ENCODE data around the gene FAM111B.
A peak's percentile ranks its signal among the peaks of the same experiment; 100 is the strongest.
"Not testable (repeated sequence)": the region's sequence is repeated elsewhere in the genome, so short reads cannot be mapped to it uniquely, and the experiment has no call there.

The FAM111B gene

DNA sequence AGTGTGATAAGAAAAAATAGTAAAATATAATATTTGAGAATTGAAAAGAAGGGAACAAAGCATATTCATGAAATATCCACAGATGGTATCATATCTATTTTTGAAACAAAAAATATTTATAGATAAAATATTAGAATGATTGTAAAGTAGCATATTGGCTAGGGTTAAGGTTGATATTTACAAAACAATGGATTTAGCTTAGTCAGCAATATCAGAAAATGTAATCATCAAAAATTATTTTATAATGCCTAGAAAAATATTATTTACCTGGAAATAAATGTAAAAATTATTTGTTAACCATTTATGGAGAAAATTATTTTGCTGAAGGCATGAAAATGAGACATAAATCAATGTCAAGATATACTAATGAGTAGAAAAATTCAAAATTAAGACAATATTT lies 12.8 kb downstream of the FAM111B start:
- in situ Hi-C loops (cut with HindIII; ENCODE audit: low sequenced_read_pairs) = no loop called here
- no peak overlapping the region for H3K4me3 ChIP-seq (ENCODE audit: low read depth, low read length)
- TF ChIP-seq CTCF (IDR thresholded peaks at IDR 0.05; ENCODE audit: low read depth, low read length, missing control alignments) = no peak
- no peak for DNase-seq (ENCODE audit: low read depth)

- in situ Hi-C loops (cut with HindIII; ENCODE audit: low sequenced_read_pairs) = no loop called here
- peak; percentile 100 for TF ChIP-seq CTCF (IDR thresholded peaks at IDR 0.05; ENCODE audit: low read depth, low read length, missing control alignments)
- DNase-seq (ENCODE audit: low read depth) = peak; percentile 53
- no peak overlapping the region for H3K4me3 ChIP-seq (ENCODE audit: low read depth, low read length)
Observed at GRCh38 chr11:59135648-59136461, 28.8 kb downstream of the FAM111B start.

DNA sequence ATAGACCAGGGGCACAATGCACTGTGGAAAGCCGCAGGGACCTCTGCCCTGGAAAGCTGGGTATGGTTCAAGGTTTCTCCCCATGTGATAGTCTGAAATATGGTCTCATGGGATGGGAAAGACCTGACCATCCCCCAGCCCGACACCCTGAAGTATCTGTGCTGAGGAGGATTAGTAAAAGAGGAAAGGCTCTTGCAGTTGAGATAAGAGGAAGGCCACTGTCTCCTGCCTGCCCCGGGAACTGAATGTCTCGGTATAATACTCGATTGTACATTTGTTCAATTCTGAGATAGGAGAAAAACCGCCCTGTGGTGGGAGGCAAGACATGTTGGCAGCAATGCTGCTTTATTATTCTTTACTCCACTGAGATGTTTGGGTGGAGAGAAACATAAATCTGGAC lies 29.5 kb downstream of the FAM111B start:
- H3K4me3 ChIP-seq (ENCODE audit: low read depth, low read length); in situ Hi-C loops (cut with HindIII; ENCODE audit: low sequenced_read_pairs); DNase-seq (ENCODE audit: low read depth): not testable (repeated sequence)

GRCh38 chr11:59137190-59137589 lies 30.2 kb downstream of the FAM111B start:
- no peak for DNase-seq (ENCODE audit: low read depth)
- TF ChIP-seq CTCF (IDR thresholded peaks at IDR 0.05; ENCODE audit: low read depth, low read length, missing control alignments) = no peak
- no peak overlapping the region for H3K4me3 ChIP-seq (ENCODE audit: low read depth, low read length)
- in situ Hi-C loops (cut with HindIII; ENCODE audit: low sequenced_read_pairs) = no loop called here

DNA sequence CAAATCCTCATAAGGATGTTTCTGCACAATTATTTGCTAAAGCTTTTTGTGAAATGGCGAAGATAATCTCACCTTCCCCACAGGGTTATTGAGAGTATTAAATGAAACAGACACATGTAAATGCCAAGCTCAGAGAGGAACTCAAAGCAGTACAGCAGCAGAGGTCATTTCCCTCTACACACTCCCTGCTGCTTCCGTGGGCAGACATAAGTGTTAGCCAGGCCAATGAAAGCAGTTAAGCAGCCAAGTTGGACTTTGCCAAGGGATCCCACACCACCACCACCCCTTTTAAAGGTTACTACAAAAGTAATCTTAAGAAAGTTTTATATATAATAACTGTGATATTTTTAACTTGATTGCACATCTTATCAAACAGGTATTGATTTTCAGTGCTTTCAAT lies 31.6 kb downstream of the FAM111B start:
- TF ChIP-seq CTCF (IDR thresholded peaks at IDR 0.05; ENCODE audit: low read depth, low read length, missing control alignments) = no peak
- DNase-seq (ENCODE audit: low read depth) = no peak
- H3K4me3 ChIP-seq (ENCODE audit: low read depth, low read length) = no peak overlapping the region
- in situ Hi-C loops (cut with HindIII; ENCODE audit: low sequenced_read_pairs) = no loop called here

GRCh38 chr11:59141191-59141590 lies 34.2 kb downstream of the FAM111B start:
- no peak for TF ChIP-seq CTCF (IDR thresholded peaks at IDR 0.05; ENCODE audit: low read depth, low read length, missing control alignments)
- no peak for DNase-seq (ENCODE audit: low read depth)
- no peak overlapping the region for H3K4me3 ChIP-seq (ENCODE audit: low read depth, low read length)
- in situ Hi-C loops (cut with HindIII; ENCODE audit: low sequenced_read_pairs) = no loop called here

DNA sequence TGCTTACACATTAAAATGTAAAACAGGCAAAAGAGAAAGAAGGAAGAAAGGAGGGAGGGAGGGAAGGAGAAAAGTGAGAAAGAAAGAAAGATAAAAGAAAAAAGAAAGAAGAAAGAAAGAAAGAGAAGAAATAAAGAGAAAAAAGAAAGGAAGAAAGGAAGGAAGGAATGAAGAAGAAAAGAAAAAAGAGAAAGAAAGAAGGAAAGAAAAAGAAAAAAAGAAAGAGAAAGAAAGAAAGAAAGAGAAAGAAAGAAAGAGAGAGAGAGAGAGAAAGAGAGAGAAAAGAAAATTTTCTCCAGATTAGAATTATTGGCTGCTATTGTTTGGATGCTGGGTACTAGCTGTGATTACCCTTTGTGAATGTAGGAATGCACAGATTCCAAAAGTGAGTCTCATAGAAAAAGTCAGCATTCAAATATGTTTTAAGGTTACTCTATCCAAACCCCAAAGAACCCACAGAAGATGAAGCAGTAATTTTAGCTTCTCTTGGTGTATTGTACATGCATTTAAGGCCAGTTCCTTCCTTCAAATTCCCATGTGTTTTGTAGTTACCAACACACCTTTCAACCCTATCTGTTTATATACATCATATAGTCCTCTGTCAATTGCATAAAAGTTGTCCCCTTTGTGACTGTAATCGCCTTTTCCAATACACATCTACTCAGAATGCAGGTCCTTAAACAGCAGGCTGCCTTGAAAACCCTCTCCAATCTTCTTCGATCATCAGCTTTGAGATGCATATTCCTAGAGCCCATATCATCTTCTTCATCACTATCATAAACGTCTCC lies 34.8 kb downstream of the FAM111B start:
- peak; percentile 8 for DNase-seq (ENCODE audit: low read depth)
- TF ChIP-seq CTCF (IDR thresholded peaks at IDR 0.05; ENCODE audit: low read depth, low read length, missing control alignments) = no peak
- H3K4me3 ChIP-seq (ENCODE audit: low read depth, low read length) = peak overlapping the region; percentile 82
- in situ Hi-C loops (cut with HindIII; ENCODE audit: low sequenced_read_pairs) = no loop called here
